Immature natural killer cell (primary cell): ENCODE measurements around the gene GIMAP8. TPM values are rescaled to one million over a fixed set of nuclear protein-coding genes. Genes with fewer than 3 reads are reported as not detected.

Experiments
- DNase-seq, 3 donors: peaks; one replicate each; pipeline ENCODE4 v3.0.0; 2022; ENCODE audit warnings: mixed read lengths in 1 of 3
- H3K27ac Mint-ChIP-seq, 6 donors: one replicate each; pipeline ENCODE4 v1.8.0; 2020; ENCODE audit warnings: mixed read lengths in 6 of 6, mild to moderate bottlenecking in 5 of 6, inconsistent platforms in 4 of 6, moderate library complexity in 3 of 6
- H3K27me3 Mint-ChIP-seq, 3 donors: one replicate each; pipeline ENCODE4 v1.8.0; 2020 to 2021; ENCODE audit warnings: low read depth in 3 of 3, mild to moderate bottlenecking in 3 of 3, mixed read lengths in 3 of 3, moderate library complexity in 3 of 3, inconsistent platforms in 1 of 3
- H3K36me3 Mint-ChIP-seq, 3 donors: one replicate each; pipeline ENCODE4 v1.8.0; 2020; ENCODE audit warnings: mixed read lengths in 3 of 3, inconsistent platforms in 2 of 3, mild to moderate bottlenecking in 2 of 3
- H3K4me1 Mint-ChIP-seq, 2 donors: one replicate each; pipeline ENCODE4 v1.8.0; 2020; ENCODE audit warnings: inconsistent platforms in 2 of 2, mild to moderate bottlenecking in 2 of 2, mixed read lengths in 2 of 2, moderate library complexity in 1 of 2
- H3K4me3 Mint-ChIP-seq, 5 donors: one replicate each; pipeline ENCODE4 v1.8.0; 2020; ENCODE audit warnings: mild to moderate bottlenecking in 5 of 5, mixed read lengths in 5 of 5, inconsistent platforms in 3 of 5, moderate library complexity in 3 of 5
- H3K9me3 Mint-ChIP-seq, 6 donors: one replicate each; pipeline ENCODE4 v1.8.0; 2020; ENCODE audit warnings: mild to moderate bottlenecking in 6 of 6, mixed read lengths in 6 of 6, inconsistent platforms in 4 of 6, moderate library complexity in 3 of 6
- polyA plus RNA-seq, 3 donors: library from polyadenylated mRNA; unstranded; fragments of 300-500 nt; fragmentation: Illumina TruSeq; gene quantifications; one replicate each; pipeline ENCODE4 v1.2.3, GENCODE V29; 2021

The GIMAP8 gene
- polyA plus RNA-seq, 3 donors from 2014 or later: 2.6 to 25.1 (median 5.0) TPM

GRCh38 chr7:150415161-150416153, 35.0 kb upstream of the GIMAP8 start:
- Mint-ChIP-seq H3K4me3 (no peak overlapping the region), H3K4me1 (no peaks in the 10 kb centered on the region), H3K27me3 (no peaks in the 10 kb centered on the region), H3K27ac (peak overlapping the region in 1 of 6 donors; percentile 34), H3K9me3 (no peaks in the 10 kb centered on the region), H3K36me3 (peaks cover 0 to 4% (median 0%) of the 10 kb centered on the region in 3 donors)
- no peak for DNase-seq

- H3K4me3 Mint-ChIP-seq: no peak overlapping the region
These were observed 33.2 kb upstream of the GIMAP8 start for GRCh38 chr7:150417239-150417638.

DNA sequence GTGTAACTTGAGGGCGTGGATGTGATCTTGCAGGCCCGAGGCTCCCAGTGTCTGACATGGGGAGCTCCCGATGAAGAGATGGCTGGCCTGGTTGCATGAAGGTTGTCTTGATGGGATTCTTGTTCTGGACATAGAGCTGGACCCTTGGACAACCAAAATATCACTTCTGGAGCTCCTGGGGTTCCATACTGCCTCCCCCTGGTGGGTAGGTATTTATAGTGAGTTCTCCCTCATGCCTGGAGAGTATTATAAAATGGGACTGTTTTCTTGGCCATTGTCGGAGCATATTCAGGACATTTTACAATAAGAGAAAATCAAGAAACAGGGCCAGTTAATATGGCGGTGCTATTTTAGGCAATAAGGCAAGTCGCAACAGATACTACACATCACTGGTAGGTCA, 32.6 kb upstream of the GIMAP8 start:
- Mint-ChIP-seq H3K36me3 (no peaks in the 10 kb centered on the region), H3K9me3 (peaks cover 0 to 1% (median 0%) of the 10 kb centered on the region in 6 donors), H3K4me1 (peaks cover 5 to 8% of the 10 kb centered on the region in 2 donors), H3K4me3 (no peak overlapping the region), H3K27me3 (no peaks in the 10 kb centered on the region), H3K27ac (no peak overlapping the region)
- no peak for DNase-seq

More at GRCh38 chr7:150417239-150417638, 33.2 kb upstream of the GIMAP8 start:
- Mint-ChIP-seq H3K9me3 (no peaks in the 10 kb centered on the region), H3K27ac (no peak overlapping the region), H3K4me1 (peaks cover 5 to 8% of the 10 kb centered on the region in 2 donors), H3K27me3 (no peaks in the 10 kb centered on the region), H3K36me3 (no peaks in the 10 kb centered on the region)
- DNase-seq: no peak

GRCh38 chr7:150420242-150420641, 30.2 kb upstream of the GIMAP8 start:
- peaks cover 5 to 8% of the 10 kb centered on the region in 2 donors for H3K4me1 Mint-ChIP-seq
- H3K27me3 Mint-ChIP-seq: peaks cover 0 to 3% (median 0%) of the 10 kb centered on the region in 3 donors
- no peak for DNase-seq
- no peak overlapping the region for H3K4me3 Mint-ChIP-seq
- H3K36me3 Mint-ChIP-seq: no peaks in the 10 kb centered on the region
- peaks cover 0 to 2% (median 0%) of the 10 kb centered on the region in 6 donors for H3K9me3 Mint-ChIP-seq
- H3K27ac Mint-ChIP-seq: no peak overlapping the region

DNA sequence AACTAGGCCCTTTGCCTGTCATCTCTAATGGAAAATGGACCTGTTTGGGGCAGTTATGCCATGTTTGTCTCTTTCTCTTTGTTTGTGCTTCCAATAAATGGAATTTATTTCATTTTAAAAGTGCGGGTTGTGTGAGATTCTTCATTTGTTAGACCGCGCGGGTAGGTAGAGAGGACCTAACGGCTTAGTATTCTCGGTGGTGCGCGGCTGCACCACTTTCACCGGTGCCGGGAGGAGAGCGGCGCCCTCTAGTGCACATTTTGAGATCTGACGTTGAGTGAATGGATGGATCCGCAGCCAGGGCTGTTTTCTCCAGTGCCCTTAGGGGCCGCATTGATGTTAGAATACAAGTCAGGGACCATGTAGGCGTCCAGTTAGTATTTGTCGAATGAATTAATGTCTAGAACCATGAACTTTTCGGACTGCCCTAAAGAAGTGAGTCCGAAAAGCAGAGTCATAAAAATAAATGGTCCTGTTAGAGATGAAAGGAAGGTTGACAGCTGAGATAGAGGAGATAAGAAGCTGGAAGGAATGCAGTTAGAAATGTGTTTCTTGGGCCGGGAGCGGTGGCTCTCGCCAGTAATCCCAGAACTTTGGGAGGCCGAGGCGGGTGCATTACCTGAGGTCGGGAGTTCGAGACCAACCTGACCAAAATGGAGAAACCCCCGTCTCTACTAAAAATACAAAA, 29.3 kb upstream of the GIMAP8 start:
- DNase-seq: peak; percentile 74 to 80 (median 80)
- H3K27ac Mint-ChIP-seq: peak overlapping the region in 1 of 6 donors; percentile 49
- peaks cover 0 to 2% (median 0%) of the 10 kb centered on the region in 6 donors for H3K9me3 Mint-ChIP-seq
- H3K27me3 Mint-ChIP-seq: peaks cover 0 to 3% (median 0%) of the 10 kb centered on the region in 3 donors
- peaks cover 5 to 8% of the 10 kb centered on the region in 2 donors for H3K4me1 Mint-ChIP-seq
- H3K36me3 Mint-ChIP-seq: no peaks in the 10 kb centered on the region
- H3K4me3 Mint-ChIP-seq: peak overlapping the region in 3 of 5 donors; percentile 10 to 65 (median 47)

DNA sequence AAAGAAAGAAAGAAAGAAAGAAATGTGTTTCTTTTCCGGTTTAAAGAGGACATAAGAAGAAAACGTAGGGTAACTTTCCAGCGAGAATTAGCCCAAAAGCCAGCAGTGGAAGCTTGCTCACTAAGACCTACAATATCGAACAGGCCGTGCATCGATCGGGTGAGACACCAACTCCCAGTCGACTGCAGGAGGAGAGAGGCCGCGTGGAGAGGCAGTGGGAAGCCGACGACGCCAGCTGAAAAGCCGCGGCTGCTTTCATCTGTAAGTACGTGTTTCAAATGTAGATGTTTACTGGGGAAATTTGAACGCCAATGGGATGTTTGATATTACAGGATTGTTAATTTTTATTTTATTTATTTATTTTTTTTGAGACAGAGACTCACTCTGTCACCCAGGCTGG, 28.6 kb upstream of the GIMAP8 start:
- DNase-seq: no peak
- no peak overlapping the region for H3K4me3 Mint-ChIP-seq
- peaks cover 0 to 2% (median 0%) of the 10 kb centered on the region in 6 donors for H3K9me3 Mint-ChIP-seq
- H3K27ac Mint-ChIP-seq: no peak overlapping the region
- peaks cover 0 to 3% (median 0%) of the 10 kb centered on the region in 3 donors for H3K27me3 Mint-ChIP-seq
- H3K4me1 Mint-ChIP-seq: peaks cover 5 to 8% of the 10 kb centered on the region in 2 donors
- H3K36me3 Mint-ChIP-seq: no peaks in the 10 kb centered on the region

DNA sequence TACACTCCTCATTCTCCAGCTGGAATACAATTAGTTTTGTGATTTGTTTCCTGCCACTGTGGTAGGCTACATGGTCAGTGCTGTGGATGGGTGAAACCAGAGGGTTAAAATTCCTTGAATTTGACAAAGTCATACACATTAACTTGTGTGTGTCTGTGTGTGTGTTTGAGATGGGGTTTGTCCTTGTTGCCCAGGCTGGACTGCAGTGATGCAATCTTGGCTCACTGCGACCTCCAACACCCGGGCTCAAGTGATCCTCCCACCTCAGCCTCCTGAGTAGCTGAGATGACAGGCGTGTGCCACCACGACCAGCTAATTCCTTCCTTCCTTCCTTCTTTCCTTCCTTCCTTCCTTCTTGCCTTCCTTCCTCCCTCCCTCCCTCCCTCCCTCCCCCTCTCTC, 24.8 kb upstream of the GIMAP8 start:
- Mint-ChIP-seq H3K4me1 (peaks cover 17 to 27% of the 10 kb centered on the region in 2 donors), H3K36me3 (no peaks in the 10 kb centered on the region), H3K9me3 (peaks cover 0 to 2% (median 0%) of the 10 kb centered on the region in 6 donors), H3K27ac (no peak overlapping the region), H3K4me3 (no peak overlapping the region), H3K27me3 (peaks cover 0 to 7% (median 3%) of the 10 kb centered on the region in 3 donors)
- no peak for DNase-seq

GRCh38 chr7:150428671-150429451, 21.6 kb upstream of the GIMAP8 start:
- DNase-seq: peak; percentile 33 to 42 (median 42)
- Mint-ChIP-seq H3K36me3 (no peaks in the 10 kb centered on the region), H3K27ac (peak overlapping the region in 5 of 6 donors; percentile 52 to 70 (median 63)), H3K27me3 (peaks cover 0 to 8% (median 3%) of the 10 kb centered on the region in 3 donors), H3K9me3 (no peaks in the 10 kb centered on the region), H3K4me1 (peaks cover 34 to 44% of the 10 kb centered on the region in 2 donors), H3K4me3 (peak overlapping the region in 3 of 5 donors; percentile 25 to 53 (median 36))

DNA sequence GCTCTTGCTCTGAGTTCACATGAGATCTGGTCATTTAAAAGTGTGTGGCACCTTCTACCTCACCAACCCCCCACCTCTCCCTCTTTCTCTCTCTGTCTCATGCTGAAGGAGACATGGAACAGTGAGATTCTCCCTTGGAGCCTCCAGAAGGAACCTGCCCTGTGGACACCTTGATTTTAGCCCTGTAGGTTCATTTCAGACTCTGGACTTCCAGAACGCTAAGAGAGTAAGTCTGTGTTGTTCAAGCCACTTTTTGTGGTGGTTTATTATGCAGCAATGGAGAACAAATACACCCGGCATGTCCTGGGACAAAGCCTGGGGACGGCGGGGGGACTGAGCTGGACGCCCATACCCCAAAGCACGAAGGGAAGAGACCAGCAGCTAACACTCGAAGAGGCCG, 20.7 kb upstream of the GIMAP8 start:
- H3K4me3 Mint-ChIP-seq: no peak overlapping the region
- peaks cover 43 to 52% of the 10 kb centered on the region in 2 donors for H3K4me1 Mint-ChIP-seq
- H3K27ac Mint-ChIP-seq: peak overlapping the region in 1 of 6 donors; percentile 52
- peaks cover 0 to 8% (median 0%) of the 10 kb centered on the region in 3 donors for H3K27me3 Mint-ChIP-seq
- H3K9me3 Mint-ChIP-seq: no peaks in the 10 kb centered on the region
- no peaks in the 10 kb centered on the region for H3K36me3 Mint-ChIP-seq
- no peak for DNase-seq

GRCh38 chr7:150430465-150431085, 19.9 kb upstream of the GIMAP8 start:
- Mint-ChIP-seq H3K27me3 (peaks cover 0 to 8% (median 0%) of the 10 kb centered on the region in 3 donors), H3K4me1 (peaks cover 51 to 61% of the 10 kb centered on the region in 2 donors), H3K4me3 (no peak overlapping the region), H3K36me3 (no peaks in the 10 kb centered on the region), H3K9me3 (no peaks in the 10 kb centered on the region), H3K27ac (no peak overlapping the region)
- DNase-seq: no peak

DNA sequence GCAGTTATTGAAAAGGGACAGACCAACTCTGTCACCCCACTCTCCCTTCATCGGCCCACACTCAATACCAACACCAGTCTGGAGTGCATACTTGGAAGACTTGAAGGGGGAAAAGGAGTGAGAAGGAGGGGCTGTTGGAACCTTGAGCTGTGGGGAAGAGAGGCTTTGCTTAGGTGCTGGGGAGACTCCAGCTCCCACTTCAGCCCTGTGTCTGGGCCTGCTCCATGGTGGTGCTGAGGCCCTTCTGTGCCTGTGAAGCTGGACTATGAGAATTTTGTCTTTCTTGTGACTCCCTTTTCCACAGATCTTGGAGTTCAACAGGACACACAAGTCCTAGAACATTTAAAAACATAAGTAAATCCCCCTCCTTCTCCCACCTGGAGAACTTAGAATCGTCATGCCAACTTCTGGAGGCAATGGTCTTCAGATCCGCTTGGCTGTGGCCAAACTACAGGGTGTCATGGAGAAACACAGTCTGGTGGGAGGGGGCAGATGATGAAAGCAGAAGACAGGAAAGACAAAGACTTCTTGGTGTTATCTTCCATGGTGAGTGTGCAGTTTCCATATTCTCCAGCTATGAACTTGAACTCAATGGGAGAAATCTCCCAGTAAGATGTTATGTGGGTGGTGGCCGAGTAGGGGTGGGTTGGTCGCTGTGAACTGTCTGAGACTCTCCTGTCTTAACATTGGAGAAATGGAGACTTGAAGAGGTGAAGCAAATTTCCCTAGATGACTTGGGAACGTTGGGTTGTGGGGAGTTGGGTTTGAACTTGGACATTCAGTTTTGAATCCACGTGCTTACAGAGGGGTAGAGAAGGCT, 18.4 kb upstream of the GIMAP8 start:
- peak overlapping the region; percentile 74 to 95 (median 90) for H3K27ac Mint-ChIP-seq
- peaks cover 56 to 69% of the 10 kb centered on the region in 2 donors for H3K4me1 Mint-ChIP-seq
- peaks cover 0 to 8% (median 0%) of the 10 kb centered on the region in 3 donors for H3K27me3 Mint-ChIP-seq
- no peak for DNase-seq
- no peaks in the 10 kb centered on the region for H3K36me3 Mint-ChIP-seq
- no peaks in the 10 kb centered on the region for H3K9me3 Mint-ChIP-seq
- H3K4me3 Mint-ChIP-seq: peak overlapping the region; percentile 31 to 89 (median 80)
